H1 (cell line): ENCODE measurements around the gene PDLIM4. TPM values are rescaled to one million over a fixed set of nuclear protein-coding genes. Genes with fewer than 3 reads are reported as not detected.

Source experiments
- CHD2 ChIP-seq: IDR thresholded peaks from 2 replicates; pipeline ENCODE4 v1.6.1; 2012; ENCODE audit warnings: low read length, improper control_type of control experiment
- POU5F1 ChIP-seq: IDR thresholded peaks from 2 replicates; pipeline ENCODE4 v1.6.1; 2011; ENCODE audit warnings: low read depth, mild to moderate bottlenecking, low read length, moderate library complexity
- RNF2 ChIP-seq: fragments of 200-900, 300-1000 bp; sonication (generic); IDR thresholded peaks from 2 replicates; pipeline ENCODE4 v1.7.1; 2016; ENCODE audit warnings: borderline replicate concordance, low read depth, mild to moderate bottlenecking, antibody characterized with exemption, low read length; ENCODE audit not compliant: poor library complexity, severe bottlenecking; ENCODE audit errors: missing control alignments
- RXRA ChIP-seq: IDR thresholded peaks from 2 replicates; pipeline ENCODE4 v1.6.1; 2011; ENCODE audit warnings: low read depth, mild to moderate bottlenecking, low read length, moderate library complexity; ENCODE audit not compliant: insufficient read depth
- polyA plus RNA-seq, 7 experiments: library from polyadenylated mRNA; depleted of rRNA in 3 of 7; stranded (reverse) in 5 of 7; unstranded in 2 of 7; fragments of >200 nt in 5 of 7; fragments of 200-250 nt in 2 of 7; gene quantifications; 1 replicate in 5 of 7; 2 replicates in 1 of 7; 4 replicates in 1 of 7; pipeline versions ENCODE4 v1.2.1 to v1.2.3, GENCODE V29; 2011 to 2013; ENCODE audit warnings: missing spikeins in 2 of 7, mixed read lengths in 2 of 7
- total RNA-seq: library from RNA; stranded (reverse); fragmentation: NEBNext Ultra II Directional; extraction: Animal tissue kit (Norgen Biotek cat#: 25700); gene quantifications from 2 replicates; pipeline ENCODE4 v1.2.1, GENCODE V29; 2021

Gene PDLIM4
- total and polyA plus RNA-seq, 2 of the 8 experiments (the other 6 are each of a cell fraction or from before 2014, with no cell fraction given) = 10.7 to 29.1 TPM

DNA sequence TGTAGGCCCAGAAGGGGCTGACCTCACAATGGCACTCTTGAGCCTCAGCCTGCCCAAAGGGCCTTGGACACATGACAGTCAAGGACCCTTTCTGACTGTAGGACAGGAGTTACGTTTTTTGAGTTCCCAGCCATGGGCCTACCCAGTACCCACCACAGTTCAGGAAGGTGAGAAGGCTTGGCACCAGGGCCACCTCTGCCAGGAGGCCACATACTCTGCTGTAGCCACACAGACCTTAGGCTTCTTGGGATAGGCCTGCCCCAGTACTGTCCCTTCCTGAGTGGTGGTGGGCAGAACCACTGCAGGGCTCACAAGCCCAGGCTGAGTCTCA lies 12.8 kb downstream of the PDLIM4 start (continued):
- TF ChIP-seq RNF2 (no peak), RXRA (no peak), POU5F1 (no peak), CHD2 (no peak)
